GM12878 (cell line): ENCODE results near the gene OSBPL5. TPM values are rescaled to one million over a fixed set of nuclear protein-coding genes. Genes with fewer than 3 reads are reported as not detected.

ENCODE experiments used
- ATAC-seq: fragments of 200-7000 bp; cut with Tn5 transposase; 3 replicates; pipeline ENCODE4 v1.9.1; 2020; ENCODE audit warnings: mild to moderate bottlenecking, moderate library complexity
- BruUV-seq: library from RNA; stranded (reverse); fragments of 400-500 nt; replicated peaks from 2 replicates; lab custom pipeline; 2021; lab: Mats Ljungman, UMichigan
- CTCF ChIA-PET: fragments of 300-600 bp; sonication (Branson Sonifier 250); formaldehyde crosslinking; extraction: SDS; loops from one replicate; lab custom pipeline; 2021; ENCODE audit warnings: inconsistent platforms; lab: Yijun Ruan, JAX
- POLR2A ChIA-PET: fragments of 350-600 bp; formaldehyde crosslinking; extraction: SDS; loops from one replicate; lab custom pipeline; 2021; ENCODE audit warnings: inconsistent platforms; lab: Charles Lee
- RAD21 ChIA-PET: fragments of 300-600 bp; sonication (Branson Sonifier 250); formaldehyde crosslinking; loops from one replicate; lab custom pipeline; 2023; ENCODE audit warnings: antibody characterized with exemption; ENCODE audit not compliant: unreplicated experiment; lab: Charles Lee
- SMC1A ChIA-PET: fragments of 300-600 bp; sonication (Branson Sonifier 250); formaldehyde crosslinking; loops from one replicate; lab custom pipeline; 2023; ENCODE audit not compliant: unreplicated experiment, uncharacterized antibody; lab: Charles Lee
- DNase-seq: peaks from one replicate; pipeline ENCODE4 v3.0.0-alpha.2; 2011; ENCODE audit warnings: low read depth, low spot score
- FAIRE-seq: peaks from 3 replicates; lab custom pipeline; 2011; peaks lifted over from hg19 to GRCh38; lab: Jason Lieb, UNC
- H2AFZ ChIP-seq: 2 replicates; pipeline ENCODE4 v1.6.0; 2011; ENCODE audit warnings: low read depth, low read length, control low read depth; ENCODE audit not compliant: control insufficient read depth
- H3K27ac ChIP-seq: 2 replicates; pipeline ENCODE4 v1.5.1; 2011; ENCODE audit warnings: control low read depth; ENCODE audit not compliant: control insufficient read depth, insufficient read depth
- H3K27me3 ChIP-seq, 2 experiments: replicated peaks in 1 of 2; 2 replicates each; pipeline versions ENCODE4 v1.6.0 to v1.6.1; 2011; ENCODE audit warnings: low read length in 1 of 2; ENCODE audit not compliant: control insufficient read depth in 2 of 2, insufficient read depth in 2 of 2
- H3K36me3 ChIP-seq, 2 experiments: 2 replicates each; pipeline ENCODE4 v1.5.1; 2011; ENCODE audit warnings: low read length in 1 of 2; ENCODE audit not compliant: control insufficient read depth in 2 of 2, insufficient read depth in 2 of 2
- H3K4me1 ChIP-seq: 2 replicates; pipeline ENCODE4 v1.6.1; 2011; ENCODE audit warnings: mild to moderate bottlenecking, low read length, moderate library complexity, mixed read lengths; ENCODE audit not compliant: control insufficient read depth, insufficient read depth
- H3K4me2 ChIP-seq: 2 replicates; pipeline ENCODE4 v1.6.0; 2011; ENCODE audit warnings: control low read depth; ENCODE audit not compliant: control insufficient read depth, insufficient read depth
- H3K4me3 ChIP-seq: fragments of 200-600 bp; sonication (generic); 2 replicates; pipeline ENCODE4 v1.5.1; 2016
- H3K79me2 ChIP-seq: 2 replicates; pipeline ENCODE4 v1.6.0; 2011; ENCODE audit warnings: low read length; ENCODE audit not compliant: control insufficient read depth, insufficient read depth
- H3K9ac ChIP-seq: 2 replicates; pipeline ENCODE4 v1.8.0; 2011; ENCODE audit warnings: low read length, control low read depth, mixed read lengths; ENCODE audit not compliant: control insufficient read depth, insufficient read depth
- H3K9me3 ChIP-seq: replicated peaks from 3 replicates; pipeline ENCODE4 v1.5.1; 2011; ENCODE audit warnings: mild to moderate bottlenecking, low read length; ENCODE audit not compliant: control insufficient read depth, insufficient read depth
- H4K20me1 ChIP-seq: 2 replicates; pipeline ENCODE4 v1.6.0; 2011; ENCODE audit not compliant: control insufficient read depth, insufficient read depth
- CEBPB ChIP-seq, 2 experiments: fragments of 150-350 bp in 1 of 2; IDR thresholded peaks; 2 replicates each; pipeline ENCODE4 v1.6.1; 2012 to 2014; ENCODE audit warnings: low read depth in 2 of 2, low read length in 2 of 2, borderline replicate concordance in 1 of 2, inconsistent platforms in 1 of 2
- CREM ChIP-seq: IDR thresholded peaks from 2 replicates; pipeline ENCODE4 v1.6.1; 2014; ENCODE audit warnings: antibody characterized with exemption, low read depth
- ETV6 ChIP-seq, 2 experiments: fragments of 450-650 bp in 1 of 2; IDR thresholded peaks in 1 of 2; conservative IDR thresholded peaks in 1 of 2; 2 replicates each; pipeline ENCODE4 v1.6.1; 2014; ENCODE audit warnings: antibody characterized with exemption in 1 of 2, borderline replicate concordance in 1 of 2, low read depth in 1 of 2, mild to moderate bottlenecking in 1 of 2, moderate library complexity in 1 of 2
- GATAD2B ChIP-seq: fragments of 450-650 bp; conservative IDR thresholded peaks from 2 replicates; pipeline ENCODE4 v1.6.1; 2017; ENCODE audit warnings: low read depth, mild to moderate bottlenecking, moderate library complexity
- JUNB ChIP-seq: IDR thresholded peaks from 2 replicates; pipeline ENCODE4 v1.6.1; 2016; ENCODE audit warnings: antibody characterized with exemption, mild to moderate bottlenecking
- NFYB ChIP-seq: IDR thresholded peaks from 2 replicates; pipeline ENCODE4 v1.6.1; 2011; ENCODE audit warnings: low read depth, mild to moderate bottlenecking, low read length, improper control_type of control experiment, moderate library complexity; ENCODE audit not compliant: insufficient read depth
- NR2F1 ChIP-seq: fragments of 450-650 bp; conservative IDR thresholded peaks from 2 replicates; pipeline ENCODE4 v1.6.1; 2017; ENCODE audit warnings: mild to moderate bottlenecking
- RAD21 ChIP-seq: IDR thresholded peaks from 2 replicates; pipeline ENCODE4 v1.6.1; 2011; ENCODE audit warnings: mild to moderate bottlenecking, low read depth, low read length, moderate library complexity; ENCODE audit not compliant: insufficient read depth
- RBBP5 ChIP-seq: fragments of 200-600 bp; sonication (generic); conservative IDR thresholded peaks from 2 replicates; pipeline ENCODE4 v1.6.1; 2016
- ZBTB33 ChIP-seq: fragments of 450-650 bp; IDR thresholded peaks from 2 replicates; pipeline ENCODE4 v1.6.1; 2017; ENCODE audit warnings: mild to moderate bottlenecking
- WGBS: methylation state at CpG from one replicate; pipeline ENCODE4 v1.1.6; 2016; ENCODE audit warnings: low lambda C conversion rate; ENCODE audit not compliant: insufficient replicate concordance, insufficient coverage; ENCODE audit errors: missing lambda C conversion rate; 5-methylcytosine and 5-hydroxymethylcytosine counted together
- in situ Hi-C: fragments of 300-500 bp; cut with MboI; formaldehyde crosslinking; loops from 9 replicates; pipeline ENCODE4 v1.14.3; 2018; ENCODE audit warnings: mixed read lengths
- intact Hi-C: fragments of 100-400 bp; cut with micrococcal nuclease; formaldehyde crosslinking; loops from one replicate; pipeline ENCODE4 v1.14.2; 2022; ENCODE audit not compliant: unreplicated experiment
- polyA plus RNA-seq, 11 experiments: library from polyadenylated mRNA; depleted of rRNA in 4 of 11; unstranded in 6 of 11; stranded (reverse) in 5 of 11; fragments of >200 nt; fragmentation: Nextera tagmentation in 4 of 11; fragmentation: Illumina TruSeq in 1 of 11; extraction: Ambion mirVana in 4 of 11; extraction: Trizol in 1 of 11; gene quantifications; 1 replicate in 1 of 11; 2 replicates in 10 of 11; pipeline versions ENCODE4 v1.2.1 to v1.2.3, GENCODE V29; 2011 to 2016; ENCODE audit warnings: inconsistent platforms in 2 of 11, missing spikeins in 2 of 11, low read depth in 1 of 11
- total RNA-seq, 4 experiments: library from RNA; depleted of rRNA in 3 of 4; stranded (reverse); fragments of >200 nt in 3 of 4; fragmentation: Illumina TruSeq in 1 of 4; extraction: Trizol in 1 of 4; gene quantifications; 2 replicates each; pipeline versions ENCODE4 v1.2.1 to v1.2.3, GENCODE V29; 2013 to 2021
- TF ChIP-seq, protein P1 (sequence below): fragments of 450-650 bp; IDR thresholded peaks from 2 replicates; pipeline ENCODE4 v1.6.1; 2017; ENCODE audit warnings: mild to moderate bottlenecking, low read depth, inconsistent platforms; ENCODE audit not compliant: poor library complexity, severe bottlenecking
- TF ChIP-seq, protein P2 (sequence below): IDR thresholded peaks from 2 replicates; pipeline ENCODE4 v1.6.1; 2012; ENCODE audit warnings: low read depth, low read length, improper control_type of control experiment

OSBPL5 gene
- total and polyA plus RNA-seq, 10 of the 15 experiments (the other 5 are each of a cell fraction or from before 2014, with no cell fraction given), result not detected

DNA sequence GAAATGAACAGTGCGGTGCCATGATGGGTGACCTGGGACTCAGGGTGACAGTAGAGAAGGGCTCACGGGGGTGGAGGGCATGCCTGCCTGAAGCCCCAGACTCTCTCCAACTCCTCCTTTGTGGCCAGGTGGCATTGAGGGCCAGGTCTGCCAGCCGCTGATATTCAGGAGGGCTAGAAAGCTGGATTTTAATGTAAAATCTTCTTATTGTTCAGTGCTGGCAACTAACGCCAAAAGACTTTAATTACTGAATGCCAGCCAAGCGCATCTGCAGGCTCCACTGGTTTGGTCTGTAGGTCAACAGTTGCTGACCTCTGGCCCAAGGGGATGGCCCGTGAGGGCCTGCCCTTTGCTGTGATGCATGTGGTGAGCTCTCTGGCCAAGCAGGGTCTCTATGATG, 43.2 kb upstream of the OSBPL5 start:
- FAIRE-seq (no peak), ATAC-seq (no peak), DNase-seq (no peak)
- TF ChIP-seq, protein P1, sequence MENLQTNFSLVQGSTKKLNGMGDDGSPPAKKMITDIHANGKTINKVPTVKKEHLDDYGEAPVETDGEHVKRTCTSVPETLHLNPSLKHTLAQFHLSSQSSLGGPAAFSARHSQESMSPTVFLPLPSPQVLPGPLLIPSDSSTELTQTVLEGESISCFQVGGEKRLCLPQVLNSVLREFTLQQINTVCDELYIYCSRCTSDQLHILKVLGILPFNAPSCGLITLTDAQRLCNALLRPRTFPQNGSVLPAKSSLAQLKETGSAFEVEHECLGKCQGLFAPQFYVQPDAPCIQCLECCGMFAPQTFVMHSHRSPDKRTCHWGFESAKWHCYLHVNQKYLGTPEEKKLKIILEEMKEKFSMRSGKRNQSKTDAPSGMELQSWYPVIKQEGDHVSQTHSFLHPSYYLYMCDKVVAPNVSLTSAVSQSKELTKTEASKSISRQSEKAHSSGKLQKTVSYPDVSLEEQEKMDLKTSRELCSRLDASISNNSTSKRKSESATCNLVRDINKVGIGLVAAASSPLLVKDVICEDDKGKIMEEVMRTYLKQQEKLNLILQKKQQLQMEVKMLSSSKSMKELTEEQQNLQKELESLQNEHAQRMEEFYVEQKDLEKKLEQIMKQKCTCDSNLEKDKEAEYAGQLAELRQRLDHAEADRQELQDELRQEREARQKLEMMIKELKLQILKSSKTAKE, result no peak
- TF ChIP-seq RBBP5, result no peak
- no peak overlapping the region for H3K4me2 ChIP-seq
- no peak overlapping the region for H3K4me3 ChIP-seq
- RAD21 ChIA-PET, result no interaction called here
- SMC1A ChIA-PET, result no interaction called here
- H3K9me3 ChIP-seq, result no peaks in the 10 kb centered on the region
- H3K27ac ChIP-seq, result no peak overlapping the region
- H4K20me1 ChIP-seq, result no peaks in the 10 kb centered on the region
- H3K9ac ChIP-seq, result no peak overlapping the region
- peaks cover 2% of the 10 kb centered on the region in 2 experiments; a peak in 1 of 4 replicates for H3K27me3 ChIP-seq
- intact Hi-C loops (no loop called here), in situ Hi-C loops (no loop called here)
- no peaks in the 10 kb centered on the region for H3K79me2 ChIP-seq
- 39% methylated on average over 6 of the region's 6 CpGs for WGBS
- H3K36me3 ChIP-seq, result no peaks in the 10 kb centered on the region
- H2AFZ ChIP-seq, result no peak overlapping the region
- POLR2A ChIA-PET, result no interaction called here
- H3K4me1 ChIP-seq, result no peaks in the 10 kb centered on the region
- CTCF ChIA-PET, result no interaction called here
- no TSS peak for BruUV-seq

DNA sequence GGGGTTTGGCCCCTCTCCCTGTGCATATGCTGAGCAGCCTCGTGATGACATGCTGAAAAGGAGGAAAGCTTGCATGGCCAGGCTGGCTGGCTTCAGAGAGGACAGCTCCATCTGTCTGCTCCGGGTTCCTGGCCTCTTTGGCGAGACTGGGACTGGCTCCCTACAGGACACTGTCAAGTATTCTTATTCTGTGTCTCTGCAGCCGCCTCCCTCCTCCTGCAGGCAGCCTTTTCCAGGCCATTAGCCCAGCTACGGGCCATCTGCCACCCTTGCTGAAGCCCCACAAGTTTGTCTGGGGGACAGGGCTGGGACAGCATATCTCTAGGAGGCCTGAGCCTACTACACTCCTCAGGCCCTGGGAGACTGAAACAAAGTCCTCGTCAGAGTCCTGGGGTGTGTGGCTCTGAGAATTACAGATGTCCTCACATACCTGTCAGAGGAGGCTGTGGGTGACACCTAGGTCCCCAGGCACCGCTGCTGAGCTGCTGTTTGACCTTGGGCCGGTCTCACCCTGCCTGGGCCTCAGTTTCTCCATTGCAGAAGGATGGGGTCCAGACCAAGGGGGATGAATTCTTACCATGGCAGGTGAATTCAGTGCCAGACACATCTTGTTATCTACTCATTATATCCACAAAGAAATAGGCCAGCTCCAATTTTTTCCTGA, 42.5 kb upstream of the OSBPL5 start:
- Histone ChIP-seq H2AFZ (no peak overlapping the region), H3K9me3 (no peaks in the 10 kb centered on the region), H3K27me3 (peaks cover 2% of the 10 kb centered on the region in 2 experiments; a peak in 1 of 4 replicates), H3K27ac (no peak overlapping the region), H4K20me1 (no peaks in the 10 kb centered on the region), H3K4me2 (no peak overlapping the region), H3K36me3 (no peaks in the 10 kb centered on the region), H3K4me1 (no peaks in the 10 kb centered on the region), H3K9ac (no peak overlapping the region), H3K4me3 (no peak overlapping the region), H3K79me2 (no peaks in the 10 kb centered on the region)
- 7% methylated on average over 8 of the region's 8 CpGs for WGBS
- ChIA-PET POLR2A (no interaction called here), CTCF (no interaction called here), SMC1A (no interaction called here), RAD21 (no interaction called here)
- DNase-seq (no peak), FAIRE-seq (no peak), ATAC-seq (no peak)
- TF ChIP-seq NR2F1 (no peak), ZBTB33 (no peak), CREM (no peak), CEBPB (IDR thresholded peaks at IDR 0.05; ENCODE audit: borderline replicate concordance in 1 of 2, low read depth in 2 of 2, low read length in 2 of 2) (no peak), NFYB (no peak), JUNB (no peak), RAD21 (no peak), GATAD2B (no peak), ETV6 (conservative IDR thresholded peaks at IDR 0.05 in 1 of 2, IDR thresholded peaks at IDR 0.05 in 1 of 2; ENCODE audit: borderline replicate concordance in 1 of 2, low read depth in 1 of 2) (no peak)
- TF ChIP-seq, protein P2, sequence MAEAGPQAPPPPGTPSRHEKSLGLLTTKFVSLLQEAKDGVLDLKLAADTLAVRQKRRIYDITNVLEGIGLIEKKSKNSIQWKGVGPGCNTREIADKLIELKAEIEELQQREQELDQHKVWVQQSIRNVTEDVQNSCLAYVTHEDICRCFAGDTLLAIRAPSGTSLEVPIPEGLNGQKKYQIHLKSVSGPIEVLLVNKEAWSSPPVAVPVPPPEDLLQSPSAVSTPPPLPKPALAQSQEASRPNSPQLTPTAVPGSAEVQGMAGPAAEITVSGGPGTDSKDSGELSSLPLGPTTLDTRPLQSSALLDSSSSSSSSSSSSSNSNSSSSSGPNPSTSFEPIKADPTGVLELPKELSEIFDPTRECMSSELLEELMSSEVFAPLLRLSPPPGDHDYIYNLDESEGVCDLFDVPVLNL, result no peak
- intact Hi-C loops (no loop called here), in situ Hi-C loops (no loop called here)
- BruUV-seq, result no TSS peak
